ENCODE data around the gene PPIL3. TPM values are rescaled to one million over a fixed set of nuclear protein-coding genes. Genes with fewer than 3 reads are reported as not detected.
A peak's percentile ranks its signal among the peaks of the same experiment; 100 is the strongest.

PPIL3 gene
- 10 to 100 TPM; 14.1 to 62.8 (median 16.2) TPM for polyA plus RNA-seq
- long read RNA-seq, donor 1: 0 reads
- long read RNA-seq, donor 2, partial matches to known transcripts: 0 of 6 reads
- long read RNA-seq, donor 2, other reads (novel, unspliced or antisense): 0 of 6 reads
- long read RNA-seq, donor 3, partial matches to known transcripts: 0 of 7 reads
- long read RNA-seq, donor 3, other reads (novel, unspliced or antisense): 0 of 7 reads
- long read RNA-seq, donor 4, partial matches to known transcripts: 0 of 1 reads
- long read RNA-seq, donor 4, other reads (novel, unspliced or antisense): 0 of 1 reads
- long read RNA-seq, donor 5, partial matches to known transcripts: 0 of 1 reads
- long read RNA-seq, donor 5, other reads (novel, unspliced or antisense): 0 of 1 reads
- long read RNA-seq, donor 6, partial matches to known transcripts: 18 of 21 reads
- long read RNA-seq, donor 6, other reads (novel, unspliced or antisense): 0 of 21 reads
- long read RNA-seq, donor 7: 0 reads
- long read RNA-seq, donor 8: 0 reads
- long read RNA-seq, donor 9, partial matches to known transcripts: 0 of 1 reads
- long read RNA-seq, donor 9, other reads (novel, unspliced or antisense): 0 of 1 reads
- long read RNA-seq, donor 10, partial matches to known transcripts: 36 of 49 reads
- long read RNA-seq, donor 10, other reads (novel, unspliced or antisense): 8 of 49 reads

DNA sequence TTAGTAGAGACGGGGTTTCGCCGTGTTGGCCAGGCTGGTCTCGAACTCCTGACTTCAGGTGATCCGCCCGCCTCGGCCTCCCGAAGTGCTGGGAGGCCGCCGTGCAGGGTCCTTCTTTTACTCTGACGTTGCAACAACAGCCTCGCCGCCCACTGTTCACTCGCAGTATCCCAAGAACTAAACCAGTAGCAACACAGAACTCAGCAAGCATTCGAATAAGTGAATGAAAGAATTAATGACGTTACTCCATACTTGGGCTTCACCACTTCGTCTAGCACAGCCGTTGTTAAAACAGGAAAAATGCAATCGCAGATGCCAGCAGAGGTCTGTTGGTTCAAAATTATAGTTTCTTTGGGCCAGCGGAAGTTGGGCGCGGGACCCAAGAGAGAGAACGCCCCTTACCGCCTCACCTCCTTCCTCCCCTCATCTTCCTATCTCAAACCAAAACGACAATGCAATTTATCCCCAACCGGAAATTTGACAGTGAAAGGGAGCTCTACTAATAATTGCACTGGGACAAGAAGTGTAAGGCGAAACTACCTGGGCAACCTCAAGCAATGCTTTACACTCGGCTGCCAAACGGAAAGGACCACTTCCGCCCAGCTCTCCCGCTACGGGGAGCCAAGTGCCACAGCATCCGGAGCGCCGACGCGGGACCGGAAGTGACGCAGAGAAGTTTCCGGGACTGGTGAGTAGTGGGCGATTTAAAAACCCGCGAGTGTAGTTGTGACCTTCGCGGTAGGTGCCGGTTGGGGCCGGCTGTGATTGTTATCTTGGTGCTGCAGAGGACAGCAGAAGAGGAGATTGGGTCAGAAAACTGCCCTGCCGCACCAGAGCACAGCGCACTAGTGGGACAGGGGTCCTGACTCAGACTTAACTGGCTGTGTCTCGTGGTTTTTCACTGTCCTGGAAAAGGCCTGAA lies at the start of gene PPIL3, which contains the start of gene NIF3L1:
TSS of gene PPIL3 (minus strand) at position 374 of the 922 bp plus-strand sequence. CDS start 1,462 bp downstream, outside the sequence.
TSS of gene NIF3L1 (plus strand) at position 668 of the 922 bp plus-strand sequence. CDS start 2,573 bp downstream, outside the sequence.
- H3K4me3 ChIP-seq (ENCODE audit: low read depth in 1 of 3, low read length in 3 of 3): peak within 1 kb of the TSS; percentile 60 to 69 (median 68)
- H3K27ac ChIP-seq (ENCODE audit: low read depth in 1 of 3, low read length in 2 of 3): peak within 1 kb of the TSS; percentile 89 to 98 (median 93)
- DNase-seq (peak; percentile 98), FAIRE-seq (no peak)
- WGBS, 3 donors: 0 to 1% (median 0%) methylated on average over 50 of the region's 50 CpGs
- peaks cover 0 to 8% (median 4%) of the 10 kb centered on the region in 3 donors for H3K4me1 ChIP-seq (ENCODE audit: control insufficient read depth in 3 of 3, insufficient read depth in 2 of 3, low read depth in 1 of 3, low read length in 2 of 3)
- no peaks in the 10 kb centered on the region for H3K27me3 ChIP-seq (ENCODE audit: control insufficient read depth in 3 of 3, insufficient read depth in 3 of 3, low read length in 3 of 3)
- no peaks in the 10 kb centered on the region for H3K9me3 ChIP-seq (ENCODE audit: control insufficient read depth in 2 of 2, insufficient read depth in 1 of 2, low read depth in 1 of 2, low read length in 1 of 2)
- H3K36me3 ChIP-seq (ENCODE audit: control insufficient read depth in 3 of 3, insufficient read depth in 2 of 3, low read depth in 1 of 3, low read length in 3 of 3): peaks cover 0 to 18% (median 0%) of the 10 kb centered on the region in 3 donors

- WGBS, 3 donors: 73 to 87% (median 85%) methylated on average over 3 of the region's 3 CpGs
- H3K27ac ChIP-seq (ENCODE audit: low read depth in 1 of 3, low read length in 2 of 3): no peak overlapping the region
- no peak for DNase-seq
- no peaks in the 10 kb centered on the region for H3K9me3 ChIP-seq (ENCODE audit: control insufficient read depth in 2 of 2, insufficient read depth in 1 of 2, low read depth in 1 of 2, low read length in 1 of 2)
- peak; percentile 94 for FAIRE-seq
- H3K27me3 ChIP-seq (ENCODE audit: control insufficient read depth in 3 of 3, insufficient read depth in 3 of 3, low read length in 3 of 3): no peaks in the 10 kb centered on the region
- peaks cover 9 to 39% (median 10%) of the 10 kb centered on the region in 3 donors for H3K36me3 ChIP-seq (ENCODE audit: control insufficient read depth in 3 of 3, insufficient read depth in 2 of 3, low read depth in 1 of 3, low read length in 3 of 3)
- H3K4me3 ChIP-seq (ENCODE audit: low read depth in 1 of 3, low read length in 3 of 3): no peak overlapping the region
- H3K4me1 ChIP-seq (ENCODE audit: control insufficient read depth in 3 of 3, insufficient read depth in 2 of 3, low read depth in 1 of 3, low read length in 2 of 3): no peaks in the 10 kb centered on the region
These were observed 42.2 kb upstream of the PPIL3 start for GRCh38 chr2:200930947-200931626.

DNA sequence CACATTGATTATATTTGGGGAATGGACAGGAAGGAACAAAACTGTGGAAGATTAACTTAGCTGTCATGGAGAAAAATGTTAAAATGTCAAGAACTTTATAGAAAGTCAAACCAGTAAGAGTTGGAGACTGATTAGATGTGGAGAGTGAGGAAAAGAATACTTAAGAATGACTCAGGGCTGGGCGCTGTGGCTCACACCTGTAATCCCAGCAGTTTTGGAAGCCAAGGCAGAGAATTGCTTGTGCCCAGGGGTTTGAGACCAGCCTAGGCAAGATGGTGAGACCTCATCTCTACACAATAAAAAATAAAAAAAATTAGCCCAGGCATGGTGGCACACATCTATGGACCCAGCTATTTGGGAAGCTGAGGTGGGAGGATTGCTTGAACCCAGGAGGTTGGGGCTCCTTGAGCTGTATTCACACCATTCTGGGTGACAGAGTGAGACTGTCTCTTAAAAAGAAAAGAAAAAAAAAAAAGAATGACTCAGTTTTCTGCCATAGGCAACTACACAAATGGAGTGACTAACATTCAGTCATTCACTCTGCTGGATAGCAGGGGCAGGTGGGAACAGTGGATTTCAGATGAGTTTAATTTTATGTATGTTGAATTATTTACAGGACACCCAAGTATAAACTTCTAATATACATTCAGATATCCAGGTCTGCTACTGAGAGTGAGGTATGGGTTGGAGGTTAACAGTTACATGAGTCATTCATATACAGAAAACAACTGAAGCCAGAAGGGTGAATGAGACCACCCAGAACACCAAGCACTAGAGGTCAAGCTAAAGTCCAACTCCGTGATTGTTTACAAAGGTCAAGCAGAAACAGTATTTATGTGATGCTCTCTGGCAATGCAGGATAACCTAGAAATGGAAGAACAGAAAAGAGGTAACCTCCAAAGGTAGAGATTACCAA lies 40.7 kb upstream of the PPIL3 start:
- Histone ChIP-seq H3K36me3 (ENCODE audit: control insufficient read depth in 3 of 3, insufficient read depth in 2 of 3, low read depth in 1 of 3, low read length in 3 of 3) (peaks cover 6 to 44% (median 10%) of the 10 kb centered on the region in 3 donors), H3K4me1 (ENCODE audit: control insufficient read depth in 3 of 3, insufficient read depth in 2 of 3, low read depth in 1 of 3, low read length in 2 of 3) (no peaks in the 10 kb centered on the region), H3K27me3 (ENCODE audit: control insufficient read depth in 3 of 3, insufficient read depth in 3 of 3, low read length in 3 of 3) (no peaks in the 10 kb centered on the region), H3K27ac (ENCODE audit: low read depth in 1 of 3, low read length in 2 of 3) (no peak overlapping the region), H3K9me3 (ENCODE audit: control insufficient read depth in 2 of 2, insufficient read depth in 1 of 2, low read depth in 1 of 2, low read length in 1 of 2) (no peaks in the 10 kb centered on the region), H3K4me3 (ENCODE audit: low read depth in 1 of 3, low read length in 3 of 3) (no peak overlapping the region)
- FAIRE-seq (no peak), DNase-seq (no peak)
- 84 to 90% (median 90%) methylated on average over 2 of the region's 2 CpGs for WGBS, 3 donors

DNA sequence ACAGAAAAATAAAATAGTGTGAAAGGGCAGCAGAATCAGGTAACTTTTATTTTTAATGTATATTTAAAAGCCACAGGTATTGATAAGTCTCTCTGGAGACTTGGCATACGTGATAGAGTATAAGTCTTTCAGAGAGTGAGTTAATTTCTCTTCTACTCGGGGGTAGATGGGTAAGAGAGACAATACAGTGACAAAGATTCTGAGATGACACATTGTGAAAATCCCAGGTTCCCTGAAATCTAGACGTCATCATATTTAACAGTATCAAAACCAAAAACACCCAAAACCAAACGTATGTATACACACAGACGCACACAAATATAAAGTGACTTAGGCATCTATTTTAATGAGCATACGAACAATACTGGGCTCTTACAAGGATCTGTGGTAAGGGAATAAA lies 33.6 kb upstream of the PPIL3 start:
- FAIRE-seq (no peak), DNase-seq (no peak)
- Histone ChIP-seq H3K36me3 (ENCODE audit: control insufficient read depth in 3 of 3, insufficient read depth in 2 of 3, low read depth in 1 of 3, low read length in 3 of 3) (peaks cover 10 to 43% (median 13%) of the 10 kb centered on the region in 3 donors), H3K4me1 (ENCODE audit: control insufficient read depth in 3 of 3, insufficient read depth in 2 of 3, low read depth in 1 of 3, low read length in 2 of 3) (no peaks in the 10 kb centered on the region), H3K27me3 (ENCODE audit: control insufficient read depth in 3 of 3, insufficient read depth in 3 of 3, low read length in 3 of 3) (no peaks in the 10 kb centered on the region), H3K27ac (ENCODE audit: low read depth in 1 of 3, low read length in 2 of 3) (no peak overlapping the region), H3K9me3 (ENCODE audit: control insufficient read depth in 2 of 2, insufficient read depth in 1 of 2, low read depth in 1 of 2, low read length in 1 of 2) (no peaks in the 10 kb centered on the region), H3K4me3 (ENCODE audit: low read depth in 1 of 3, low read length in 3 of 3) (no peak overlapping the region)
- WGBS, 3 donors: 79 to 83% (median 82%) methylated on average over 6 of the region's 6 CpGs

GRCh38 chr2:200913654-200914053 lies 24.8 kb upstream of the PPIL3 start:
- FAIRE-seq (no peak), DNase-seq (no peak)
- Histone ChIP-seq H3K4me3 (ENCODE audit: low read depth in 1 of 3, low read length in 3 of 3) (no peak overlapping the region), H3K9me3 (ENCODE audit: control insufficient read depth in 2 of 2, insufficient read depth in 1 of 2, low read depth in 1 of 2, low read length in 1 of 2) (no peaks in the 10 kb centered on the region), H3K4me1 (ENCODE audit: control insufficient read depth in 3 of 3, insufficient read depth in 2 of 3, low read depth in 1 of 3, low read length in 2 of 3) (no peaks in the 10 kb centered on the region), H3K36me3 (ENCODE audit: control insufficient read depth in 3 of 3, insufficient read depth in 2 of 3, low read depth in 1 of 3, low read length in 3 of 3) (peaks cover 10 to 29% (median 12%) of the 10 kb centered on the region in 3 donors), H3K27me3 (ENCODE audit: control insufficient read depth in 3 of 3, insufficient read depth in 3 of 3, low read length in 3 of 3) (no peaks in the 10 kb centered on the region), H3K27ac (ENCODE audit: low read depth in 1 of 3, low read length in 2 of 3) (no peak overlapping the region)

- Histone ChIP-seq H3K9me3 (ENCODE audit: control insufficient read depth in 2 of 2, insufficient read depth in 1 of 2, low read depth in 1 of 2, low read length in 1 of 2) (no peaks in the 10 kb centered on the region), H3K36me3 (ENCODE audit: control insufficient read depth in 3 of 3, insufficient read depth in 2 of 3, low read depth in 1 of 3, low read length in 3 of 3) (peaks cover 10 to 34% (median 14%) of the 10 kb centered on the region in 3 donors), H3K4me1 (ENCODE audit: control insufficient read depth in 3 of 3, insufficient read depth in 2 of 3, low read depth in 1 of 3, low read length in 2 of 3) (no peaks in the 10 kb centered on the region), H3K27me3 (ENCODE audit: control insufficient read depth in 3 of 3, insufficient read depth in 3 of 3, low read length in 3 of 3) (no peaks in the 10 kb centered on the region), H3K27ac (ENCODE audit: low read depth in 1 of 3, low read length in 2 of 3) (no peak overlapping the region), H3K4me3 (ENCODE audit: low read depth in 1 of 3, low read length in 3 of 3) (no peak overlapping the region)
- DNase-seq: no peak
- FAIRE-seq: no peak
- 97 to 99% (median 98%) methylated on average over 4 of the region's 4 CpGs for WGBS, 3 donors
These were observed 21.1 kb upstream of the PPIL3 start for GRCh38 chr2:200909958-200910357.

GRCh38 chr2:200905618-200906296 lies 16.9 kb upstream of the PPIL3 start:
- Histone ChIP-seq H3K36me3 (ENCODE audit: control insufficient read depth in 3 of 3, insufficient read depth in 2 of 3, low read depth in 1 of 3, low read length in 3 of 3) (peaks cover 6 to 38% (median 11%) of the 10 kb centered on the region in 3 donors), H3K4me3 (ENCODE audit: low read depth in 1 of 3, low read length in 3 of 3) (no peak overlapping the region), H3K9me3 (ENCODE audit: control insufficient read depth in 2 of 2, insufficient read depth in 1 of 2, low read depth in 1 of 2, low read length in 1 of 2) (no peaks in the 10 kb centered on the region), H3K4me1 (ENCODE audit: control insufficient read depth in 3 of 3, insufficient read depth in 2 of 3, low read depth in 1 of 3, low read length in 2 of 3) (no peaks in the 10 kb centered on the region), H3K27ac (ENCODE audit: low read depth in 1 of 3, low read length in 2 of 3) (no peak overlapping the region), H3K27me3 (ENCODE audit: control insufficient read depth in 3 of 3, insufficient read depth in 3 of 3, low read length in 3 of 3) (no peaks in the 10 kb centered on the region)
- DNase-seq (peak; percentile 74 to 78), FAIRE-seq (no peak)
- 36 to 53% (median 49%) methylated on average over 2 of the region's 2 CpGs for WGBS, 3 donors

Data from small intestine (tissue), 16 donors.